H1 (cell line): ENCODE data around the gene PLIN1. TPM values are rescaled to one million over a fixed set of nuclear protein-coding genes. Genes with fewer than 3 reads are reported as not detected.

Source experiments
- CBX5 ChIP-seq: fragments of 300-800, 300-1000 bp; sonication (generic); IDR thresholded peaks from 2 replicates; pipeline ENCODE4 v1.7.1; 2016; ENCODE audit warnings: antibody characterized with exemption, low read length, low read depth
- CHD1 ChIP-seq: IDR thresholded peaks from 2 replicates; pipeline ENCODE4 v1.6.1; 2012; ENCODE audit warnings: low read depth, low read length, improper control_type of control experiment
- CHD7 ChIP-seq: fragments of 300-600 bp; sonication (generic); IDR thresholded peaks from 2 replicates; pipeline ENCODE4 v1.7.1; 2012; ENCODE audit warnings: low read length, moderate library complexity, mild to moderate bottlenecking, inconsistent platforms; ENCODE audit not compliant: insufficient replicate concordance
- EGR1 ChIP-seq: IDR thresholded peaks from 2 replicates; pipeline ENCODE4 v1.6.1; 2011; ENCODE audit warnings: low read depth, low read length, borderline replicate concordance
- MAFK ChIP-seq: IDR thresholded peaks from 2 replicates; pipeline ENCODE4 v1.6.1; 2012; ENCODE audit warnings: low read depth, mild to moderate bottlenecking, improper control_type of control experiment, low read length
- PHF8 ChIP-seq: fragments of 200-600 bp; sonication (generic); conservative IDR thresholded peaks from 2 replicates; pipeline ENCODE4 v1.7.1; 2012; ENCODE audit warnings: low read depth, mild to moderate bottlenecking, inconsistent platforms, low read length, moderate library complexity
- SAP30 ChIP-seq: fragments of 300-600 bp; sonication (generic); IDR thresholded peaks from 2 replicates; pipeline ENCODE4 v1.7.1; 2012; ENCODE audit warnings: low read length, moderate library complexity, mild to moderate bottlenecking, inconsistent platforms; ENCODE audit not compliant: insufficient read depth, insufficient replicate concordance
- SIRT6 ChIP-seq: IDR thresholded peaks from one replicate; pipeline ENCODE4 v1.7.1; 2012; ENCODE audit warnings: low read length, inconsistent platforms
- TAF7 ChIP-seq: optimal IDR thresholded peaks from 2 replicates; pipeline ENCODE3; 2011; ENCODE audit warnings: low read depth, mild to moderate bottlenecking, inconsistent platforms, low read length, moderate library complexity, borderline replicate concordance
- polyA plus RNA-seq, 7 experiments: library from polyadenylated mRNA; depleted of rRNA in 3 of 7; stranded (reverse) in 5 of 7; unstranded in 2 of 7; fragments of >200 nt in 5 of 7; fragments of 200-250 nt in 2 of 7; gene quantifications; 1 replicate in 5 of 7; 2 replicates in 1 of 7; 4 replicates in 1 of 7; pipeline versions ENCODE4 v1.2.1 to v1.2.3, GENCODE V29; 2011 to 2013; ENCODE audit warnings: missing spikeins in 2 of 7, mixed read lengths in 2 of 7
- total RNA-seq: library from RNA; stranded (reverse); fragmentation: NEBNext Ultra II Directional; extraction: Animal tissue kit (Norgen Biotek cat#: 25700); gene quantifications from 2 replicates; pipeline ENCODE4 v1.2.1, GENCODE V29; 2021

Gene PLIN1
- total and polyA plus RNA-seq, 2 of the 8 experiments (the other 6 are each of a cell fraction or from before 2014, with no cell fraction given), result 0.33 TPM; not detected in 1

- no peak for TF ChIP-seq MAFK
- no peak for TF ChIP-seq CHD1
- TF ChIP-seq TAF7, result no peak
- TF ChIP-seq CBX5, result no peak
- no peak for TF ChIP-seq CHD7
- peak; percentile 89 for TF ChIP-seq PHF8
- no peak for TF ChIP-seq EGR1
- TF ChIP-seq SAP30, result no peak
- no peak for TF ChIP-seq SIRT6
- TF ChIP-seq, all 59 proteins: peak for 13
Measured at GRCh38 chr15:89654847-89655805, 24.0 kb downstream of the PLIN1 start, which contains the start of gene KIF7 (continued).
